ENCODE results near the gene ZNF580. TPM values are rescaled to one million over a fixed set of nuclear protein-coding genes. Genes with fewer than 3 reads are reported as not detected.

Gene ZNF580
- total RNA-seq, 1 donor from 2014 or later: 2.4 TPM

DNA sequence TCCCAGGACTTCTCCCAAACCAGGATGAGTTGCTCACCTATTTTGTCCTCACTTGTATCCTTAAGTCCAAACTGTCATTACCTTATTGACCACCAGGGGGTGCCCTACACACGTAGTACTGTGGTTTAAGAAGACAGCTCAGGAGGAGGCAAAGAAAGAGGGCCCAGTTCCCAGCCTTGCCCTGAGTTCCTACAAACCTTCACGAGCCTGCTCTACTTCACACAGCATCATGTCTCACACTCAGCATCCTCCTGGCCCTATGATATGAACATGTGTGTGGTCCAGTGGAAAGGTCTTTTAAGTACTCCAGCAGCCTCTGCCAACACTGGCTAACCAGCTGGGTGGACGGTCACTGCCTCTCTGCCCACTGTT is 8.4 kb upstream of the ZNF580 start:
- TF ChIP-seq, protein P1, sequence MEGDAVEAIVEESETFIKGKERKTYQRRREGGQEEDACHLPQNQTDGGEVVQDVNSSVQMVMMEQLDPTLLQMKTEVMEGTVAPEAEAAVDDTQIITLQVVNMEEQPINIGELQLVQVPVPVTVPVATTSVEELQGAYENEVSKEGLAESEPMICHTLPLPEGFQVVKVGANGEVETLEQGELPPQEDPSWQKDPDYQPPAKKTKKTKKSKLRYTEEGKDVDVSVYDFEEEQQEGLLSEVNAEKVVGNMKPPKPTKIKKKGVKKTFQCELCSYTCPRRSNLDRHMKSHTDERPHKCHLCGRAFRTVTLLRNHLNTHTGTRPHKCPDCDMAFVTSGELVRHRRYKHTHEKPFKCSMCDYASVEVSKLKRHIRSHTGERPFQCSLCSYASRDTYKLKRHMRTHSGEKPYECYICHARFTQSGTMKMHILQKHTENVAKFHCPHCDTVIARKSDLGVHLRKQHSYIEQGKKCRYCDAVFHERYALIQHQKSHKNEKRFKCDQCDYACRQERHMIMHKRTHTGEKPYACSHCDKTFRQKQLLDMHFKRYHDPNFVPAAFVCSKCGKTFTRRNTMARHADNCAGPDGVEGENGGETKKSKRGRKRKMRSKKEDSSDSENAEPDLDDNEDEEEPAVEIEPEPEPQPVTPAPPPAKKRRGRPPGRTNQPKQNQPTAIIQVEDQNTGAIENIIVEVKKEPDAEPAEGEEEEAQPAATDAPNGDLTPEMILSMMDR (IDR thresholded peaks at IDR 0.05; ENCODE audit: insufficient read depth, low read length, severe bottlenecking): peak; percentile 66
- no peak overlapping the region for H3K4me3 ChIP-seq (ENCODE audit: low read depth, low read length)
- DNase-seq (ENCODE audit: low read depth) (peak; percentile 89), FAIRE-seq (no peak)
- H3K27me3 ChIP-seq (ENCODE audit: control insufficient read depth, insufficient read depth, low read length): no peaks in the 10 kb centered on the region
- no peaks in the 10 kb centered on the region for H3K36me3 ChIP-seq (ENCODE audit: control insufficient read depth, insufficient read depth, low read length)

DNA sequence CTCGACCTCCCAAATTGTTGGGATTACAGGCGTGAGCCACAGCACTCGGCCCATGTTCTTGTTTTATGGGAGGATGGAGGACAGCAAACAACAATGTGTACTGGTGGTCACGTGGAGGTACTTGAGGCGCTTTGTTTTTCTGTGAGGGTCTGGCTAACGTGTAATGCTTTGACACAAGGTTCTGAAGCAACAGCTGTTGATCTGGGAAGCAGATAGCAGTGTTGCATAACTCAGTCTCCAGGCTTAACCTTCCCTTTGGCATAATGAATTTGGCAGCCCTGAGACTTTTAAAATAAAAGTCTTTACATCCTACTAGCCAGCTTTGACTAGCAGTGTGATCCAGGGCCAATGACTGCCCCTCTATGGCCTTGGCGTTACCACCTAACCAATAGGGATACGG is 6.9 kb upstream of the ZNF580 start:
- DNase-seq (ENCODE audit: low read depth): no peak
- Histone ChIP-seq H3K36me3 (ENCODE audit: control insufficient read depth, insufficient read depth, low read length) (no peaks in the 10 kb centered on the region), H3K27me3 (ENCODE audit: control insufficient read depth, insufficient read depth, low read length) (no peaks in the 10 kb centered on the region), H3K4me3 (ENCODE audit: low read depth, low read length) (no peak overlapping the region)
- FAIRE-seq: no peak
- TF ChIP-seq, protein P1 (IDR thresholded peaks at IDR 0.05; ENCODE audit: insufficient read depth, low read length, severe bottlenecking): no peak

DNA sequence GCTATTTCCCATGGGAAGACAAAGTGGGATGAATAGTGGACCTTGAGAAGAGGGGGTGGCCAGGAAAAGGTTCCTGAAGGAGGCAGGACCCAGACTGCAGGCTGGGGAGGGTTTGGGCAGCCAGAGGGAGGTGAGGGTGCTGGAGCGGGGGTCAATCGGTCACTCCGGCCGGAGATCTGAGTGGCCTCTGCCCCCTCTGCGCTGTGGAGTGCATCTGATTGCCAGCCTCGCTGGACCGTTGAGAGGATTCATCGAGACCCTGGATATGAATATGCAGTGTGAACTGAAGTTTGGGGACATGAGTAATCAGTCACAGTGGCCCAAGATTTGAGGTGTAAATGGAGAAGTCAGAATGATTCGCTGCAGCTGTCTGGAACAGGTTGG is 5.5 kb upstream of the ZNF580 start:
- Histone ChIP-seq H3K27me3 (ENCODE audit: control insufficient read depth, insufficient read depth, low read length) (no peaks in the 10 kb centered on the region), H3K4me3 (ENCODE audit: low read depth, low read length) (peak overlapping the region; percentile 55)
- FAIRE-seq: no peak

DNA sequence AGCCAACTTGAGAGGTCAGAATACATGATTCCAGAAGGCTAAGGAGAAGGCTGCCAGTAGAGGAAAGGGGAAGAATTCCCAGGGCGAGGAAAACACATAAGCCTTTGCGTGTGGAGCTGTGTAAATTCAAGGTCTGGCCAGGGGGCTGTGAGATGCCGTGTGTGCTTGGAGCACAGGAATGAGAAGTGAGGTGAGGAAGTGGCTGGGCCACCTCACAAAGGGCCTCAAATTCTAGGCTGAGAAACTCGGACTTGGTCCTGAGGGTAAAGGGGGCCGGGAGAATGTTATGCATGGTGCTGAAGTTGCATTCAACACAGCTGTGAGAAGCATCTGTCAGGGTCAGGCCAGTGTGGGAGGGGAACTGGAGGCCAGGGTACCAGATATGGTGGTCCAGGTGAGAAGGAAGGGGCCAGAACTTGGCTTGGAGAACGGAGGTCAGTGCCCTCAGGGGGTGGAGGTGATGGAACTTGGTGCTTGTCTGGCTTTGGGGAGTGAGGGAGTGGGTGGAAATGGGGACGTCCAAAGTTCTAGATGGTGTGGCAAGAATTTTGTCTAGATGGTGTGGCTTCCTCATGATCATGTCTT is 4.9 kb upstream of the ZNF580 start:
- FAIRE-seq: no peak

More for the DNA sequence above, 5.5 kb upstream of the ZNF580 start:
- TF ChIP-seq, protein P1 (IDR thresholded peaks at IDR 0.05; ENCODE audit: insufficient read depth, low read length, severe bottlenecking): no peak
- no peaks in the 10 kb centered on the region for H3K36me3 ChIP-seq (ENCODE audit: control insufficient read depth, insufficient read depth, low read length)
- DNase-seq (ENCODE audit: low read depth): no peak

DNA sequence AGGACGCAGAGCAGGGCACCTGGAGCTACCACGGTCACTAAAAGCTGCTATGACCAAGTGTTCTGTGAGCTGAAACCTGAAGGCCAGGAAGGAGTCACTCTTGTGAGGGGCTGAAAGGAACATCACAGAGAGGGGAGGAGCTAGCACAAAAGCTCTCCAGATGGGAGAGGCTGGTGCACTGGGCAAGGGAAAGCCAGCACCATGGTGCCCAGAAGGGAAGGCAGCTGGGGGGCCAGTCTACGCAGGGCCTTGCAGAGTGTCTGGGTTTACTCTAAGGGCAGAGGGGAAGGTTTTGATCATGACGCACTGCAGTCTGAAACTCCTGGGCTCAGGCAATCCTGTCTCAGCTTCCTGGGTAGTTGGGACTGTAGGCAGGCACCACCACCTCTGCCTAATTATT is 4.1 kb upstream of the ZNF580 start:
- Histone ChIP-seq H3K27me3 (ENCODE audit: control insufficient read depth, insufficient read depth, low read length) (no peaks in the 10 kb centered on the region), H3K36me3 (ENCODE audit: control insufficient read depth, insufficient read depth, low read length) (no peaks in the 10 kb centered on the region), H3K4me3 (ENCODE audit: low read depth, low read length) (no peak overlapping the region)
- TF ChIP-seq, protein P1 (IDR thresholded peaks at IDR 0.05; ENCODE audit: insufficient read depth, low read length, severe bottlenecking): no peak
- no peak for FAIRE-seq
- DNase-seq (ENCODE audit: low read depth): no peak

More for the DNA sequence above, 4.9 kb upstream of the ZNF580 start:
- TF ChIP-seq, protein P1 (IDR thresholded peaks at IDR 0.05; ENCODE audit: insufficient read depth, low read length, severe bottlenecking): no peak
- DNase-seq (ENCODE audit: low read depth): no peak
- Histone ChIP-seq H3K4me3 (ENCODE audit: low read depth, low read length) (peak overlapping the region; percentile 55), H3K27me3 (ENCODE audit: control insufficient read depth, insufficient read depth, low read length) (no peaks in the 10 kb centered on the region), H3K36me3 (ENCODE audit: control insufficient read depth, insufficient read depth, low read length) (no peaks in the 10 kb centered on the region)

DNA sequence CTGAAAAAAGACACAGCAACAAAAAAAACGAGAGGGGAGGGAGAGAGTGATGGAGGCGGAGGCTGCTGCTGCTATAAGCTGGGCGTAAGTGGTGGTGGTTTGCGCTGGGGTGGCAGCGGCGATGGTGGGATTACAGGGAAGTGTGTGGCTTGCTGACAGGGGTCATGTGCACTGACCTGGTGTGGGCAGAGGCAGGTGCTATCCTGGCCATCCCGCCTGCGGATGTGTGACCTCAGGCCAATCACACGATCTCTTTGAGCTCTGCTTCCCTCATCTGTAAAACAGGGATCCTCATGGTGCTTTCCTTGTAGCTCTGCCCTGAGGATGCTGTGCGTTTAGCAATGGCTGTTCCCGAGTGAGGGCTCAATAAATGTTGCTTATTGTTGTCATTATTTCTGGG is 3.3 kb upstream of the ZNF580 start:
- no peak for FAIRE-seq
- TF ChIP-seq, protein P1 (IDR thresholded peaks at IDR 0.05; ENCODE audit: insufficient read depth, low read length, severe bottlenecking): no peak
- Histone ChIP-seq H3K36me3 (ENCODE audit: control insufficient read depth, insufficient read depth, low read length) (no peaks in the 10 kb centered on the region), H3K4me3 (ENCODE audit: low read depth, low read length) (no peak overlapping the region), H3K27me3 (ENCODE audit: control insufficient read depth, insufficient read depth, low read length) (no peaks in the 10 kb centered on the region)
- no peak for DNase-seq (ENCODE audit: low read depth)
